ENCODE results near the gene LCNL1. TPM values are rescaled to one million over a fixed set of nuclear protein-coding genes. Genes with fewer than 3 reads are reported as not detected.

LCNL1 gene
- total RNA-seq, 1 experiment from 2014 or later, result 0.82 TPM

DNA sequence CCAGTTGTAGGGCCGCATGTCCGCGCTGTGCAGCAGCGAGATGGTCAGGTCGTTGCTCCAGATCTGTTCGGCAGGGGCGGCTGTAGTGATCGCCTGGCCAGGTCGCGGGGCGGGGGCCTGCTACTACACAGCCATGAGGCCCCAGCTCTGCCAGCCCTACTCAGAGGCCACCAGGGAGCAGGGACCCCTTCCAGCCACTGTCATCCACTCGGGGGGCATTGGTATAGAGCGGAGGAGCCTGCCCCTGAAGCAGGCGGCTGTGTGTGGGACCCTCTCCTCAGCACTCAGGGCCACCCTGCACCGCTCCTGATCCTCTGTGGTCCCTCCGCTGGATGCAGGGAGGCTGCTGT is 39.9 kb upstream of the LCNL1 start:
- Histone ChIP-seq H3K27me3 (ENCODE audit: control insufficient read depth, insufficient read depth, low read length) (no peaks in the 10 kb centered on the region), H3K9me3 (ENCODE audit: control insufficient read depth, insufficient read depth, low read depth, low read length) (no peaks in the 10 kb centered on the region), H3K4me1 (ENCODE audit: control insufficient read depth, insufficient read depth, low read length) (peaks cover 23% of the 10 kb centered on the region), H3K36me3 (ENCODE audit: control insufficient read depth, insufficient read depth, low read length) (peaks cover 7% of the 10 kb centered on the region; the same call in 1 of the 2 replicates), H3K27ac (ENCODE audit: low read length) (no peak overlapping the region), H3K4me3 (ENCODE audit: low read depth in 2 of 2, low read length in 2 of 2) (peak overlapping the region; percentile 64)
- no peak for TF ChIP-seq POLR2AphosphoS5 (IDR thresholded peaks at IDR 0.05; ENCODE audit: low read depth, low read length)
- TF ChIP-seq TCF7L2 (IDR thresholded peaks at IDR 0.05; ENCODE audit: low read depth, low read length), result no peak
- no peak for TF ChIP-seq REST (IDR thresholded peaks at IDR 0.05; ENCODE audit: insufficient read depth in 1 of 2, low read depth in 2 of 2, low read length in 1 of 2)
- TF ChIP-seq, protein P1, sequence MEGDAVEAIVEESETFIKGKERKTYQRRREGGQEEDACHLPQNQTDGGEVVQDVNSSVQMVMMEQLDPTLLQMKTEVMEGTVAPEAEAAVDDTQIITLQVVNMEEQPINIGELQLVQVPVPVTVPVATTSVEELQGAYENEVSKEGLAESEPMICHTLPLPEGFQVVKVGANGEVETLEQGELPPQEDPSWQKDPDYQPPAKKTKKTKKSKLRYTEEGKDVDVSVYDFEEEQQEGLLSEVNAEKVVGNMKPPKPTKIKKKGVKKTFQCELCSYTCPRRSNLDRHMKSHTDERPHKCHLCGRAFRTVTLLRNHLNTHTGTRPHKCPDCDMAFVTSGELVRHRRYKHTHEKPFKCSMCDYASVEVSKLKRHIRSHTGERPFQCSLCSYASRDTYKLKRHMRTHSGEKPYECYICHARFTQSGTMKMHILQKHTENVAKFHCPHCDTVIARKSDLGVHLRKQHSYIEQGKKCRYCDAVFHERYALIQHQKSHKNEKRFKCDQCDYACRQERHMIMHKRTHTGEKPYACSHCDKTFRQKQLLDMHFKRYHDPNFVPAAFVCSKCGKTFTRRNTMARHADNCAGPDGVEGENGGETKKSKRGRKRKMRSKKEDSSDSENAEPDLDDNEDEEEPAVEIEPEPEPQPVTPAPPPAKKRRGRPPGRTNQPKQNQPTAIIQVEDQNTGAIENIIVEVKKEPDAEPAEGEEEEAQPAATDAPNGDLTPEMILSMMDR (IDR thresholded peaks at IDR 0.05), result no peak
- TF ChIP-seq SIN3A (IDR thresholded peaks at IDR 0.05; ENCODE audit: borderline replicate concordance, insufficient read depth, low read depth, low read length), result no peak
- POLR2A ChIA-PET, result no interaction called here
- ATAC-seq (no peak), DNase-seq (ENCODE audit: low read depth, low spot score) (no peak)
- intact Hi-C loops (cut with micrococcal nuclease; ENCODE audit: unreplicated experiment) (loop anchor here (10.0 kb wide), 1 partner anchor 92 kb away; the partner anchor contains the start of gene FUT7), in situ Hi-C loops (cut with HindIII; ENCODE audit: low pct_unique_long_range_greater_than_20kb, low sequenced_read_pairs) (no loop called here)
- CTCF ChIA-PET, result no interaction called here
- no TSS peak for BruUV-seq (replicated peaks)

DNA sequence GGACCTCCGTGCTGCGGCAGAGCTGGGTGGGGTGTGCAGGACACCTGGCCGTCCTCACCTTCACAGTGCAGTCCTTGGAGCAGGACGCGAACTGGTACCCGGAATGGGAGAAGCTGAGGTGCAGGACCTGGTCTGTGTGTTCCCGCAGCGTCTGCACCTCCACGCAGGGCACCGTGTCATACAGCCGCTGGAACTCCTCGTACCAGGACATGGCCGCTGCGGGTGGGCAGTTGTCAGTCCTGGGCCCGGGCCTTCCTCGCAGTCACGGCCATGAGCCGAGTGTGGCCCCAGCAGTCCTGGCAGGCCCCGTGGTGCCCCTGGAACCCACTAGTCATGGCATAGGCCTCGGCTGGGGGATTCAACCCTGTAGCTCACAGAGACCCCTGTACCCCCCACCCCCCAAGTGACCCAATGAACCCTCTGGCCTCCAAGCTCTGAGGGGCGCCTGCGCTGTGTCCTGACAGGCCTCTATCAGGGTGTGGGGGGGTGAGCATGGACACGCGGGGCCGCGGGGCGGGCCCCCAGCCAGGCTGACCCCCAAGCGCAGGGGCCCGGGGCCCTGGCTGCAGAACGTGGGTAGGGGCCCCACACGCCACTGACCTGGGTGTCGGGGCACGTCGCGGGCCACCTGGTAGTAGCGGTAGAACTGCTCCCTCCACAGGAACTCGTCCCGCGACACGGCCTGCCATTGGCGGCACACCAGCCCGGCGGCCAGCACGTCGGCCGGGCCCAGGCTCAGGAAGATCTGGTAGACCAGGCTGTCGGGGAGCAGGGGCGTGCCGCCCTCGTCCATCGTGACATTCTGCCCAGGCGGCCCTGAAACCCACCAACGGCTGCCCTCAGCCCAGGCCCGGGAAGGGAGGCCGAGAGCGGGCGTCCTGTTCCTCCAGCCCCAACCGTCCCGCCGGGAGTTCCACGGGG is 39.2 kb upstream of the LCNL1 start:
- Histone ChIP-seq H3K9me3 (ENCODE audit: control insufficient read depth, insufficient read depth, low read depth, low read length) (no peaks in the 10 kb centered on the region), H3K4me3 (ENCODE audit: low read depth in 2 of 2, low read length in 2 of 2) (peak overlapping the region; percentile 64), H3K36me3 (ENCODE audit: control insufficient read depth, insufficient read depth, low read length) (peaks cover 7% of the 10 kb centered on the region; the same call in 1 of the 2 replicates), H3K4me1 (ENCODE audit: control insufficient read depth, insufficient read depth, low read length) (peaks cover 27% of the 10 kb centered on the region), H3K27me3 (ENCODE audit: control insufficient read depth, insufficient read depth, low read length) (no peaks in the 10 kb centered on the region), H3K27ac (ENCODE audit: low read length) (peak overlapping the region; percentile 75)
- intact Hi-C loops (cut with micrococcal nuclease; ENCODE audit: unreplicated experiment) (loop anchor here (10.0 kb wide), 1 partner anchor 91 kb away; the partner anchor contains the start of gene FUT7), in situ Hi-C loops (cut with HindIII; ENCODE audit: low pct_unique_long_range_greater_than_20kb, low sequenced_read_pairs) (no loop called here)
- TF ChIP-seq, protein P1 (IDR thresholded peaks at IDR 0.05), result no peak
- 0 out of 2 replicates have a peak, but pooled peaks have one; percentile 30 for TF ChIP-seq POLR2AphosphoS5 (IDR thresholded peaks at IDR 0.05; ENCODE audit: low read depth, low read length)
- 0 out of 4 replicates have a peak, but pooled peaks of 1 of the 2 experiments have one; percentile 2 for TF ChIP-seq REST (IDR thresholded peaks at IDR 0.05; ENCODE audit: insufficient read depth in 1 of 2, low read depth in 2 of 2, low read length in 1 of 2)
- CTCF ChIA-PET, result no interaction called here
- POLR2A ChIA-PET, result no interaction called here
- BruUV-seq (replicated peaks), result no TSS peak
- DNase-seq (ENCODE audit: low read depth, low spot score), result no peak
- peak; percentile 29 for ATAC-seq

Data from Panc1 (cell line).